GM19240 (cell line): ENCODE measurements around the gene INSL3.
"Not testable (repeated sequence)": the region's sequence is repeated elsewhere in the genome, so short reads cannot be mapped to it uniquely, and the experiment has no call there.

ENCODE experiments used
- DNase-seq: peaks from one replicate; pipeline ENCODE4 v3.0.0; 2011; ENCODE audit warnings: low spot score; ENCODE audit not compliant: insufficient read length

The INSL3 gene

GRCh38 chr19:17784201-17785008 lies 36.9 kb downstream of the INSL3 start:
- peak; percentile 70 for DNase-seq

GRCh38 chr19:17783721-17784120 lies 37.6 kb downstream of the INSL3 start:
- not testable (repeated sequence) for DNase-seq

- no peak for DNase-seq
Measured at GRCh38 chr19:17780781-17781180, 40.5 kb downstream of the INSL3 start.

- DNase-seq: no peak
Measured at GRCh38 chr19:17778968-17779929, 42.1 kb downstream of the INSL3 start.

- DNase-seq: no peak
Measured at GRCh38 chr19:17778251-17778967, 42.9 kb downstream of the INSL3 start.

- DNase-seq: not testable (repeated sequence)
Measured at GRCh38 chr19:17777840-17778239, 43.5 kb downstream of the INSL3 start.

- DNase-seq: peak; percentile 82
Measured at GRCh38 chr19:17775991-17776803, 45.1 kb downstream of the INSL3 start.

- DNase-seq: no peak
Measured at GRCh38 chr19:17775245-17775927, 45.9 kb downstream of the INSL3 start.

- DNase-seq: no peak
Measured at GRCh38 chr19:17772172-17772571, 49.1 kb downstream of the INSL3 start.

- no peak for DNase-seq
Measured at GRCh38 chr19:17770613-17771012, 50.7 kb downstream of the INSL3 start.

- DNase-seq: no peak
Measured at GRCh38 chr19:17767559-17767958, 53.8 kb downstream of the INSL3 start.

- no peak for DNase-seq
Measured at GRCh38 chr19:17766543-17767131, 54.7 kb downstream of the INSL3 start.
